Aorta (tissue), 5 donors: Measurements from ENCODE around the gene TGFB3. TPM values are rescaled to one million over a fixed set of nuclear protein-coding genes. Genes with fewer than 3 reads are reported as not detected.

Experiments
- ATAC-seq: fragments of 200-7000 bp; cut with Tn5 transposase; one replicate; pipeline ENCODE4 v1.9.1; 2022; ENCODE audit warnings: moderate library complexity; ENCODE audit not compliant: low FRiP score
- DNase-seq, 2 donors: peaks; one replicate each; pipeline ENCODE4 v3.0.0-alpha.2; 2020
- H3K27ac ChIP-seq, 2 donors: one replicate each; pipeline ENCODE4 v1.5.1; 2013; ENCODE audit warnings: low read length in 2 of 2, mild to moderate bottlenecking in 2 of 2, moderate library complexity in 2 of 2, control low read depth in 1 of 2, inconsistent platforms in 1 of 2, low read depth in 1 of 2
- H3K27me3 ChIP-seq, 2 donors: one replicate each; pipeline ENCODE4 v1.6.1; 2013; ENCODE audit warnings: control low read depth in 1 of 2, low read length in 1 of 2, mild to moderate bottlenecking in 1 of 2, moderate library complexity in 1 of 2; ENCODE audit not compliant: insufficient read depth in 2 of 2, control insufficient read depth in 1 of 2
- H3K36me3 ChIP-seq, 2 donors: one replicate each; pipeline ENCODE4 v1.6.1; 2013; ENCODE audit warnings: control low read depth in 1 of 2, low read length in 1 of 2, mild to moderate bottlenecking in 1 of 2; ENCODE audit not compliant: insufficient read depth in 2 of 2, control insufficient read depth in 1 of 2
- H3K4me1 ChIP-seq, 2 donors: one replicate each; pipeline ENCODE4 v1.6.1; 2013; ENCODE audit warnings: low read length in 2 of 2, control low read depth in 1 of 2, mild to moderate bottlenecking in 1 of 2, moderate library complexity in 1 of 2; ENCODE audit not compliant: insufficient read depth in 2 of 2, control insufficient read depth in 1 of 2
- H3K4me3 ChIP-seq, 2 donors: one replicate each; pipeline ENCODE4 v1.5.1; 2013; ENCODE audit warnings: low read length in 2 of 2, control low read depth in 1 of 2, mild to moderate bottlenecking in 1 of 2
- H3K9me3 ChIP-seq: one replicate; pipeline ENCODE4 v1.6.1; 2013; ENCODE audit warnings: mild to moderate bottlenecking, low read length; ENCODE audit not compliant: control insufficient read depth
- WGBS, 2 donors: extraction: QIAGEN DNeasy Blood & Tissue Kit; methylation state at CpG; one replicate each; pipeline ENCODE4 v1.1.7; 2013; 5-methylcytosine and 5-hydroxymethylcytosine counted together
- intact Hi-C, 2 donors: fragments of 100-400 bp; cut with DNase I; formaldehyde crosslinking; loops; one replicate each; pipeline versions ENCODE4 v1.14.2 to v1.15.0; 2022
- polyA plus RNA-seq, 2 donors: library from polyadenylated mRNA; stranded (reverse); fragments of 200-250 nt; gene quantifications; one replicate each; pipeline ENCODE4 v1.2.3, GENCODE V29; 2013
- total RNA-seq, 2 donors: library from RNA; stranded (reverse); fragmentation: NEBNext Ultra II Directional; extraction: Animal tissue kit (Norgen Biotek cat#: 25700); gene quantifications; one replicate each; pipeline ENCODE4 v1.2.1, GENCODE V29; 2021
- donor health status: healthy with polysubstance abuse.
- donor health status: Bipolar disorder and iron deficiency.
- donor health status: DM: no; HTN: no; CAD: no.
- donor health status: DM: no; HTN: no; CAD: no.
- donor health status: DM: yes; HTN: yes; CAD: no.

Gene TGFB3
- total and polyA plus RNA-seq, 4 donors: 30.2 to 405 (median 94.2) TPM

GRCh38 chr14:75961662-75962061 lies 20.1 kb downstream of the TGFB3 start:
- no peaks in the 10 kb centered on the region for H3K27me3 ChIP-seq
- H3K9me3 ChIP-seq: no peaks in the 10 kb centered on the region
- H3K4me1 ChIP-seq: no peaks in the 10 kb centered on the region
- 79 to 86% methylated on average over 3 of the region's 3 CpGs for WGBS, 2 donors
- no peak for ATAC-seq
- H3K4me3 ChIP-seq: no peak overlapping the region
- no peak for DNase-seq
- no peak overlapping the region for H3K27ac ChIP-seq
- intact Hi-C loops: no loop called here
- peaks cover 5 to 8% of the 10 kb centered on the region in 2 donors for H3K36me3 ChIP-seq

- peaks cover 4 to 5% of the 10 kb centered on the region in 2 donors for H3K36me3 ChIP-seq
Measured at GRCh38 chr14:75960231-75960630, 21.6 kb downstream of the TGFB3 start.

GRCh38 chr14:75959031-75959430 lies 22.8 kb downstream of the TGFB3 start:
- no peak overlapping the region for H3K27ac ChIP-seq
- H3K36me3 ChIP-seq: peaks cover 1 to 5% of the 10 kb centered on the region in 2 donors
- H3K27me3 ChIP-seq: no peaks in the 10 kb centered on the region
- no peak for DNase-seq
- no peaks in the 10 kb centered on the region for H3K4me1 ChIP-seq
- WGBS, 2 donors: 91 to 93% methylated on average over 9 of the region's 9 CpGs
- no peak overlapping the region for H3K4me3 ChIP-seq
- intact Hi-C loops: no loop called here
- no peaks in the 10 kb centered on the region for H3K9me3 ChIP-seq
- ATAC-seq: no peak

More at GRCh38 chr14:75960231-75960630, 21.6 kb downstream of the TGFB3 start:
- Histone ChIP-seq H3K27ac (no peak overlapping the region), H3K9me3 (no peaks in the 10 kb centered on the region), H3K4me1 (no peaks in the 10 kb centered on the region), H3K27me3 (no peaks in the 10 kb centered on the region), H3K4me3 (no peak overlapping the region)
- DNase-seq (no peak), ATAC-seq (no peak)
- WGBS, 2 donors: 87 to 90% methylated on average over 6 of the region's 6 CpGs
- intact Hi-C loops: no loop called here

- Histone ChIP-seq H3K36me3 (no peaks in the 10 kb centered on the region), H3K9me3 (no peaks in the 10 kb centered on the region), H3K4me3 (no peak overlapping the region), H3K27me3 (no peaks in the 10 kb centered on the region), H3K4me1 (no peaks in the 10 kb centered on the region), H3K27ac (no peak overlapping the region)
- DNase-seq: no peak
- intact Hi-C loops: no loop called here
- 87 to 88% methylated on average over 3 of the region's 3 CpGs for WGBS, 2 donors
- no peak for ATAC-seq
Measured at GRCh38 chr14:75952489-75952888, 29.3 kb downstream of the TGFB3 start.

GRCh38 chr14:75946785-75947184 lies 35.0 kb downstream of the TGFB3 start:
- WGBS, 2 donors: 96% methylated on average over 5 of the region's 5 CpGs
- Histone ChIP-seq H3K27me3 (no peaks in the 10 kb centered on the region), H3K4me1 (no peaks in the 10 kb centered on the region), H3K9me3 (no peaks in the 10 kb centered on the region), H3K27ac (no peak overlapping the region), H3K36me3 (no peaks in the 10 kb centered on the region), H3K4me3 (no peak overlapping the region)
- DNase-seq (no peak), ATAC-seq (no peak)
- intact Hi-C loops: no loop called here

- intact Hi-C loops: no loop called here
- H3K27me3 ChIP-seq: no peaks in the 10 kb centered on the region
- no peaks in the 10 kb centered on the region for H3K4me1 ChIP-seq
- H3K4me3 ChIP-seq: no peak overlapping the region
- WGBS, 2 donors: 91 to 95% methylated on average over 4 of the region's 4 CpGs
- no peaks in the 10 kb centered on the region for H3K9me3 ChIP-seq
- H3K27ac ChIP-seq: no peak overlapping the region
- no peaks in the 10 kb centered on the region for H3K36me3 ChIP-seq
- DNase-seq: no peak
- ATAC-seq: no peak
Measured at GRCh38 chr14:75944607-75945241, 37.1 kb downstream of the TGFB3 start.

GRCh38 chr14:75941030-75941429 lies 40.8 kb downstream of the TGFB3 start:
- ATAC-seq: no peak
- Histone ChIP-seq H3K27ac (no peak overlapping the region), H3K36me3 (no peaks in the 10 kb centered on the region), H3K9me3 (no peaks in the 10 kb centered on the region), H3K27me3 (no peaks in the 10 kb centered on the region), H3K4me3 (no peak overlapping the region), H3K4me1 (no peaks in the 10 kb centered on the region)
- no peak for DNase-seq
- 35 to 51% methylated on average over 4 of the region's 4 CpGs for WGBS, 2 donors
- intact Hi-C loops: no loop called here

GRCh38 chr14:75939200-75939599 lies 42.6 kb downstream of the TGFB3 start:
- Histone ChIP-seq H3K27ac (no peak overlapping the region), H3K27me3 (no peaks in the 10 kb centered on the region), H3K9me3 (no peaks in the 10 kb centered on the region), H3K4me1 (no peaks in the 10 kb centered on the region), H3K4me3 (no peak overlapping the region), H3K36me3 (no peaks in the 10 kb centered on the region)
- intact Hi-C loops: no loop called here
- ATAC-seq: no peak
- DNase-seq: no peak
- 74 to 80% methylated on average over 1 of the region's 1 CpG for WGBS, 2 donors

GRCh38 chr14:75934998-75935628 lies 46.7 kb downstream of the TGFB3 start:
- Histone ChIP-seq H3K9me3 (no peaks in the 10 kb centered on the region), H3K27ac (no peak overlapping the region), H3K4me1 (no peaks in the 10 kb centered on the region), H3K36me3 (no peaks in the 10 kb centered on the region), H3K27me3 (no peaks in the 10 kb centered on the region), H3K4me3 (no peak overlapping the region)
- WGBS, 2 donors: 87 to 90% methylated on average over 2 of the region's 2 CpGs
- DNase-seq (no peak), ATAC-seq (no peak)
- intact Hi-C loops: no loop called here
